Measurements from ENCODE around the gene IRX4.
"Not testable (repeated sequence)": the region's sequence is repeated elsewhere in the genome, so short reads cannot be mapped to it uniquely, and the experiment has no call there.

IRX4 gene

DNA sequence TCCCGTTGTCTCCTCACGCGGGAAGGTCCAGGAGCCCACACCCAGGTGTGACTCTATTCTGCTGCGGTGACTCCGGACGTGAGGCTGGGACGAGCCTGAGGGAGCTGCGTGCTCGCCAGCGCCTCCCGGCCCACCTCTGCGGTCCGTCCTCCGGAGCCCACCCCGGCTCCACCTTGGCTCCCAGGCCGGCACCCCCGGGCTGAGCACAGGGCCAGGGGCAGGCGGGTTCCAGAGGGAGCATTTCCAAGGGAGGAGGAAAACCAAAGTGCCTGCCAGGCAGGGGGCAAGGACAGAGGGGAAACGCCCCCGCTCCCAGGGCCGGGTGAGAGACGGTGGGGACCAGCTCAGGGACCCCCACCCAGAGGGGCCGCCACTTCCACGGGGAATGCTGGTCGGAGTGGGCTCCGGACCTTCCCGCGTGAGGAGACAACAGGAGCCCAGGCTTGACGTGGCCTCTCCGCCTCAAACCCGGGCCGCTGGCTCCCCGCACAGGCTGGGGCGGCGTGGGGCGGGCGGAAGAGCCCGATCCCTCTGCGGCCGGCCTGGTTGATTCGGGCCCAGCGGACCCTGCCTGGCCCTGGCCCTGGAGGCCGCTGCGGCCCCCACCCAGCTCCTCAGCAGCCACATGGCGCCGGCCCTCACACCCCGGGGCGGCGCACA lies 26.0 kb downstream of the IRX4 start:
- no peak for FAIRE-seq

DNA sequence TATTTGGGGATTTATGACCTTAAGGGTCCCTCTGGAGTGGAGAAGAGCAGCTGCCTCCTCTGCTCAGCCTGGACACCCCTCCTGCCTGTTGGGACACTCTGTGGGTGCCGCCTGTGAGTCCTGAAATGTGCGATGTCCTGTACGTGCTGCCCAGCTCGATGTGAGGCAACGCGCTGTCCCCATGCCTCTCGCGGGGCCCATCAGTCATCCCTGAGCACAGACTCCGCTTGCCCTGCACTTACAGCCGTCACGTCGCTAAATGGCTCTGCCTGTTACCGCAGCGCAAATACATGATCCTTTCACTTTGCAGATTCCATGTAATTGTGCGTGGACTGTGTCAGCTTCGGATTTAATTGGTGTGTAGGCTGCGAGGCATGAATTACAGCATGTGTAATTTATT lies 27.1 kb downstream of the IRX4 start:
- FAIRE-seq, result no peak

DNA sequence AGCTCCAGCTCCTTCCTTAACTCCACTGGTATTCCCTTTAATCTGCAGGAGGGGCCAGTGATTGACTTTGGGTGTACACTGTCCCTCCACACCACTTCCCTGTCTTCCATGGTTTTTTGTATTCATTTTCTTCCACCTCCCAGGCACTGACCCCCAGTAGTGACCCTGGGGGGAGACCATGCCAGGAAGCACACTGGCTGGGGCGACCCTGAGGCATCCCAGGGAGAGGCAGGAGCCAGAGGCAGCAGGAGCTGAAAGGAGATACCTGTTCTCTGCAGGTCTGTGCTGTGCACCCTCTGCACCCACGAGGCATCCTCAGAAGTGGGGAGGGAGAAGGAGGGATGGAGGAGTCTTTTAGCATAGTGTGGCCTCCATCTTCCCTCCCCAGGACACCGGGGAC lies 27.6 kb downstream of the IRX4 start:
- FAIRE-seq, result no peak

DNA sequence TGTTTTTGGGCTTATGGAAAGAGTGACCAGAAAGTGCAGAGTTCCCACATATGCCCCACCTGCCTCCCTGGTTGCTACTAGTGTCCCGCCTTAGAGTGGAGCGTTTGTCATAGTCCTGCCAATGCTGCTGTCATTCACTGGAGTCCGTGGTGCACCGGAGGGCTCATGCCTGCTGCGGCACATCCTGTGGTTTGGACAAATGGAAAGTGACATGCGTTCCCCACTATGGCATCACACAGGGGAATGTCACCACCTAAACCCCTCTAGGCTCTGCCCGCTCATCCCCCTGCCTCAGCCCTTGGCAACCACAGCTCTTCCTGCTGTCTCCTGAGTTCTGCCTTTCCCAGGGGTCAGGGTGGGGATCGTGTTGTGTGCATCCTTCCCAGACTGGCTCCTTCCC lies 29.2 kb downstream of the IRX4 start:
- no peak for FAIRE-seq

DNA sequence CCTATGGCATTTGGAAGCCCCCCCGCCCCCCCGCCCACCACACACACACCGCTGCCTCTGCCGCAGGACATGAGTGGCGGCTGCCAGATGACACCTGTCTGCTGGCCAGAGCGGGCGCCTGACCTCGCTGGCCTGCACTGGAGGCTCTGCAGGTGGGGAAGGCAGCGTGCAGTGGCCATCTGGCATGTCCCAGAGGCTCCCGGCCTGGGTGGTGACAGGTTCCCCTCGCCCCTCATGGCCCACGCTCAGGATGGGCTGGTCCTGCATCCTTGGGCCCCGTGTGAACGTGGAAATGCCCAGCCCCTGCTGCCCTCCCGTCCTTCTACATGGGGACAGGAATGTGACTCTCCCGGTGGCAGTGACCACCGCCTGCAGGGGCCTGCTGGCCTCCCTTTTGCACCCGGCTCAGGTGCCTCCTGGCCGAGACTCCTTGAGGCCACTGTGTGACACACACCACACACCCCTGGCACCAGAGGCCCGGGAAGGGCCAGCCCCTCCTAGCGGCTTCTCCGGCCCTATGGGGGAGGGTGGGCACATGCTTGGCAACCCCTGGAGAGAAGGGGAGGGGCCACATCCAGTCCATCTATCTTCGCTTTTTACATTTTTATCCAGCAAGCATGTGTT lies 30.3 kb downstream of the IRX4 start:
- no peak for FAIRE-seq

DNA sequence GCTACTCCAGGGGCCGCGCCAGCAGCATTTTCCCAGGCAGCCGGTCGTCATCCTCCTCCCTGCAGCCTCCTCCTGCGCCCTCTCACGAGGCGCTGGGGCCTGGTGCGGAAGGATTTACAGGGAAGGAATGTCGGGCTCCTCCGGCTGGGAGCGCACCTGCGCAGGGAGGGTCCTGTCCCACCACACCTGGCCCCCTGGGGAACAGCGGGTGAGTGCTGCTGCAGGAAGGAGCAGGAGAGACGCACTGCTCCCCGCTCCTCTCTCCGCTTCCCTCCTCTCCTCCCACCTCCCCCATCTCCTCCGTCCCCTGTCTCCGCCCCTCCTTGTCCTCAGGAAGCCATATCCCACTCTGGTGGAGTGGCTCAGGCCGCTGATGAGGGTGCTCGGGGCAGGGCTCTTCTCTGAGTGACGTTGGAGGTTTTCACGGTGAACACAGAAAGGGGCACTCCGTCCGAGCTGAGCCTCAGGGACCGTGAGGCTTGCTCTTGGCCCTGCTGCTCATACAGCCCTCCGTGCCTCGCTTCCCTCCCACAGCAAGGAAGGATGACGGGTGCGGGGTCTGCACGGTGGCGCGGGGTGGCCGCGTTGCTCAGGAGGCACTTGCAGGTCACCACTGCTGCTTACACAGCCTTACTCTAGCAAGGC lies 31.3 kb downstream of the IRX4 start:
- FAIRE-seq, result no peak

DNA sequence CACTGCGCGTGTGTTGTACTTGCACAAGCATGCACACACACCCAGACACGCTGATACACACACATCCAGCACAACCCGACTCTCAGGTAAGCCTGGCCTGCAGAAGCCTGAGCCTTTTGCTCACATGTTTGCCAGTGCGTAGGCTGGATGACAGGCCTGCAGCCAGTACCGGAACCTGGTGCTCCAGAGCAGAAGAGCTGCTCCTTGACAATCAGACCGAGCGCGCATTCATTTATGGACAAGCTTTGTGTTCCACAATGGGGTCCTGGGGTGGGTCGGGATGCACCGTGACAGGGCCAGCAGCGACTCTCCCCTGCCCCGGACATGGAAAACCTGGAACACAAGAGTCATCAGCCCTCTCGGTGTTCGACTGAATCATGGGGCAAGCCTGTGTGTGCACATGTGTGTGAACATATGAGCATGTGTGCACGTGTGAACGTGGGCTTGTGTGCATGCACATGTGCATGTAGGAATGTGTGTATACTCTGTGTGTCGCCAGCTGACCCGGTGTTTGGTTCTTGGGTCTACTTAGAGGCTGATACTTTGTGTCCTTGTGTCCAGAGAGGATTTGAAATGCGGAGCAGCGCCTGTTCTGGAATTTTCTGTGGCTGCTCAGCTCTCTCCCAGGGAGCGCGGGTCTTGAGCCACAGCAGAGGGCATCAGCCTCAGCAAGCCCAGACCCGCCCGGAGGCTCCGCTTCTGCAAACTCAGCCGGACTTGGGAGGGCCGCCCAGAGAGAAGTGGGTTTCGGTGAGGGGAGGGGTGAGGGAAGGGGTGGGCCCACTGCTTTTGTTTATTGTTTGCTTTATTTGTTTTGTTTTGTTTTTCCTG lies 32.2 kb downstream of the IRX4 start:
- FAIRE-seq, result no peak

DNA sequence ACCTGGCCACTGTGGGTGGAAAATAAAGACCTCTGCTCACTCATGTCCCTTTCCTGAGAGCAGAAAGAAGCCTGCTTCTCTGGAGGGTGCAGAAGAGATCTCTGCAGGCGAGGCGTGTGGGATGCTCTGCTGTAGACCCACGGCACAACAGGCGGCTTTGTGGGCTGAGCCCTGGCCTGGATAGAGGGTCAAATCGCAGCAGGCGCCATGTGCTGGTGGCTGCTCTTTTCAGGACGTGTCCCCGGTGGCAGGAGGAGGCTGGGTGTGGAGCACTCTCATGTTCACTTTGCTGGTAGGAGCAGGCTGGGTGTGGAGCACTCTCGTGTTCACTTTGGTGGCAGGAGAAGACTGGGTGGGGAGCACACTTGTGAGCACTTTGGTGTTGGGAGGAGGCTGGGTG lies 35.1 kb downstream of the IRX4 start:
- no peak for FAIRE-seq

DNA sequence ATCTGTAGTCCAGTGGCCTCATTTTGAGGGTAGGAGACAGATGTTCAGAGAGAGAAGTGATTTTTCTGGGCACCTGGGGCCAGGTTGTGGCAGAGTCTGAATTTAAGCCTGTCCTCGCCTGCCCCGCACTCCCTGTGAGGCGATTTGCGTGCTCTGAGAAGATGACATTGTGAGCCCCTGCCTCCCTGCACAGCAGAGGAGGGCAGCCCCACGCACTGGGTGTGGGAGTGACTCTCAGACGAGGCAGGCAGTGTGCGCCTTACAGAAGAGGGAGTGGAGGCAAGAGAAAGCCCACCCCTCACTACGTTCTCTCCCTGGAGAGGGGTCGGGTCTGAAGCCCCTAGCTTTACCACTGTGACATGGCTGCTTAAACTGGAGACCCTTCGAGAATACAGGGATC lies 35.7 kb downstream of the IRX4 start:
- no peak for FAIRE-seq

DNA sequence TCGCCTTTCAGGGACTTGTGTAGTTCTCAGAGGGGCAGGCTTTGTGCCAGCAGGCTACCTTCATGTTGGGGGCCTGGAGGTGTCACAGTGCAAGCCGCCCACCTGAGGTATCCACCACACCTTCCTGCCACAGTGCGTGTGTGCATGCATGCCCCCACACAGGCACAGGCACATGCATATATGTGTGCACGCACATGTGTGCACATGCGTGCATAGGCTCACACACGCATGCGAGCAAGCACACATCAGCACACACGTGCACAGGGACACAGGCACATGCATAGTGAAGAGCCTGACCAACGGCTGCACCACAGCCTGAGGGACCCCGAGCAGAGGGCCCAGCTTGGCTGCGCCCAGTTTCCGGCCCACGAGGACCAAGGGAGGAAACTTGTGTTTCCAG lies 36.1 kb downstream of the IRX4 start:
- no peak for FAIRE-seq

DNA sequence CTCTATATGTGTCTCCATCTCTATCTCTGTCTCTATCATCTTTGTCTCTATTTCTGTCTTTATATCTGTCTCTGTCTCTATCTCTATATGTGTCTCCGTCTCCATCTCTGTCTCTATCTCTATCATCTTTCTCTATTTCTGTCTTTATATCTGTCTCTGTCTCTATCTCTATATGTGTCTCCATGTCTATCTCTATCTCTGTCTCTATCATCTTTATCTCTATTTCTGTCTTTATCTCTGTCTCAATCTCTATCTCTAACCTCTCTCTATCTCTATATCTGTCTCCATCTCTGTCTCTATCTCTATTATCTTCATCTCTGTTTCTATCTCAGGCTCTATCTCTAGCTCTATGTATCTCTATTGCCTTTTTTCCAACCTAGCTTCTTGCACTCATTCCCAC lies 37.0 kb downstream of the IRX4 start:
- FAIRE-seq, result no peak

DNA sequence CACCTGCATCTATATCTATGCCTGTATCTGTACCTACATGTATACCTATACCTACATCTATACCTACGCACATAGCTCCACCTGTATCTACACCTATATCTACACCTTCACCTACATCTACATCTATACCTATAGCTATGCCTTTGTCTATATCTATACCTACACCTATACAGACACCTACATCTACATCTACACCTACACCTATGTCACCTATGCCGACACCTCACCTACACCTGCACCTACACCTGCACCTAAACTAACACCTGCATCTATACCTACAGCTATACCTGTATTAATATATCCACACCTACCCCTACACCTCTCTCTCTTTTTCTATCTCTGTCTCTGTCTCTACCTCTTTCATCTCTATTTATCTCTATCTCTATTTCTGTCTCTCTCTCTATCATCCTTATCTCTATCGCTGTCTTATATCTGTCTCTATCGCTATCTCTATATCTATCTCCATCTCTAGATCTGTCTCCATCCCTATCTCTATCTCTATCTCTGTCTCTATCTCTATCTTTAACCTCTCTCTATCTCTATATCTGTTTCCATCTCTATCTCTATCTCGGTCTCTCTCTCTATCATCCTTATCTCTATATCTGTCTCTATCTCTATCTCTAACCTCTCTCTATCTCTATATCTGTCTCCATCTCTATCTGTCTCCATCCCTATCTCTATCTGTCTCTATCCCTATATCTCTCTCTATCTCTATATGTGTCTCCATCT lies 37.9 kb downstream of the IRX4 start:
- no peak for FAIRE-seq

DNA sequence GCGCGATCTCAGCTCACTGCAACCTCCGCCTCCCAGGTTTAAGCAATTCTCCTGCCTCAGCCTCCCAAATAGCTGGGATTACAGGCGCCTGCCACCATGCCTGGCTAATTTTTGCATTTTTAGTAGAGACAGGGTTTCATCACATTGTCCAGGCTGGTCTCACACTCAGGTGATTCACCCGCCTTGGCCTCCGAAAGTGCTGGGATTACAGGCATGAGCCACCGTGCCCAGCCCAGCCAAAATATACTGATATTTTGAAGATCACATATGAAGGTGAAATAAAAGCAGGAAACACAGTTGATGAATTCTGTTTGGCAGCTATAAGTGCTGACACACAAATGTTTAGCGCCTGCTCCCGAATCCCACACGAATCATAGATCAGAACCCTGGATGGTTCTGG lies 39.0 kb downstream of the IRX4 start:
- FAIRE-seq, result not testable (repeated sequence)

DNA sequence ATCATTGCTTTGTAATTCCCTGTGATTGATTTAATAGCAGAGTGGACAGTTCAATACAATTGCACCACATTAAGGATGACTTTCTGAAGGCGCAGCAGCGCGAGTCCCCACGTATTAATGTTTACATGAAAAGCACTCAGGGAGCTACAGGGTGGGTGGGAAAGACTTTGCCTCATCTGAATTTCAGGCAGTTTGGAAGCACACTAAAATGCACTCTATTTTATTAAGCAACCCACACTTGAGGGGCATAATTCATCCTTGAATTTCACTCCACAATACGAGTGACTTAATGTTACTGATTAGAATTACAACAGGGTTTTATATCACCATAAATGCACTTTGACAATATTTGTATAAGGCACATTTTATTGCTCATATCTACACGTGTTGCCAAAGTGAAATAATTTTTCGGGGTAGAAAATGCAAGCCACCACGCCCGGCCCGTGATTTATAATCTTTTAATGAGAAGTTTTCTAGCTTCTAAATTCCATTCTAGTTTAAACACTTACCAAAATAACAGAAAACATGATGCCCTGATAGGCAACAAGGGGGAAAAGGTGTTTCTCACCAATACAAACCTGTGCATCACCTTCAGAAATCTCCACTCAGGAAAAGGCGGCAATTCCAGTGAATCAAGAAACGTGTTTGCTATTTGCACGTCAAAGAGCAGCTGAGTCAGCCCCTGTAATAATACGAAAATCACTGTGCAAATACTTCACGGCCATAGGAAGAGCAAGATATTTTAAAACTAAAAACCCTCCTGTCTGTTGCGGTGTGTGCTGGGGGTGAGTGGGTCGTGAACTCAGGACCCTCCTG lies 40.5 kb downstream of the IRX4 start:
- no peak for FAIRE-seq

DNA sequence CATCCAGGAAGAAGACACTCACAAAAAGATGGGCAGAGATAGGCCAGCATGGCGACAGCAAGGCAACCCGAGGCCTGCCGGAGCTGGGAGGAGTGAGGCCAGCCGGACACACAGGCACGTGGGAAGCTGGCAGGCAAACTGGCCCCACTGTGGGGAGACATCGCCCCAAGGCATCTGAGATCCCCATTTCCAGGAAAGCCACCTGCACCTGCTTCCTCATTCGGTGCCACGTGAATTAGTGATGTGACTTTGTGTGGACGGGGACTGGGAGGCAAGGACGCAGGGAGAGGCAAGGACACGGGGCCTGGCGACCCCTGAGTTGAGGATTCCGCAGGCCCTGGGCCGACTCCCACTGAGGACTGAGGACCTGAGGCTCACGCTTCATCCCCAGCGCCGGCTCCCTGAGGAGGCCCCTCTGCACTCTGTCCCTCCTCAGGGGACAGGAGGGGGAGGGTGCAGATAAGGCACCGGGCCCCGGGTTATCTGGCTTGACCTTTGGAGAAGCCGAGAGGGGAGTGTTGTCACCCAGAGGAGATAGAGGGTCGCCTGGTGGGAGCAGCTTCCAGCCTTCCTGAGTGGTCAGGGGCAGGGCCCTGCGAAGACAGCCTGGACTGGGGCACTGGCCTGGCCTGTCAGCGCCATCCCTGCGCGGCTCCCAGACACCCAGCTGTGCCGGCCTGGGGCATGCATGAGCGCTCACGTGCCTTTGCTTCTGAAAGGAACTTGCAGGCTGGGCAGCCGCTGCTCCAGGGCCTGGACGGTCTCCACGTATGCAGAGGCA lies 41.8 kb downstream of the IRX4 start:
- FAIRE-seq, result no peak

DNA sequence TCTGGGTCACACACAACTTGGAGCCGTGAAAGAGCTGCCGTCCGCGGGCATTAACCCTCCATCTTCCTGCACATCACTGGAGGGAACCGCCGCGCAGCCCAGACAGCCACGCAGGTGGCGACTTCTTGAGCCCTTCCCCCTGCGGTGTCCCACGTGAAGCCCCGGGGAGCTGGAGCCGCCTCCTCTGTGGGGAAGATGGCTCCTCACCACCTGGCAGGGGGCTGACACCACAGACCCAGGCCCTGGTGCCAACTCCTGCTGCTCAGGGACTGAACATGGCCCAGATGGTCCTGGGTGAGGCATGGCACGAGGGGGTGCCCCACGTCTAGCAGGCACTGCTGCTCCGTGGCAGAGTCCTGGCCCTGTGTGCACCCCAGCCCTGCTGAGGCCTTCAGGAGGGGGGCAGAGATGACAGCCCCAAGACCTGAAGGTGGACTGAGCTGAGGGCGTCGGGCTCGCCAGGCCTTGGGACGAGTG lies 42.6 kb downstream of the IRX4 start:
- no peak for FAIRE-seq

DNA sequence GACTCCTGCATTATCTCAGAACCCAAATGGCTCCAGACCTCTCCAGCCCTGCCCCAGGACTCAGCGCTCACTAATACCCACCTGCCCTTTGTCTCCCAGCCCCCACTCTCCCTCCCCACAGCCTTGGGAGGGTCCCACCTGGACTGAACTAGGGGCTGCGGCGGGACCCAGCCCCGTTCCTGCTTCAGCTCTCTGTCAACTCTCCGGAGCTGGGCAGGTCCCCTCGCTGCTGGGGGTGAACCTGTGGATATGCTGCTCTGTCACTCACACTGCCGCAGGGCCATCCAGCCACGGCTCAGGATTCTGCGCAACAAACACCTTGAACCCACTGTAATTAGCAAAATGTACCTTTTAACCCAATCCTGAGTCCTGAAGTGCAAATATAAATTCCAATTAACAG lies 44.7 kb downstream of the IRX4 start:
- no peak for FAIRE-seq

DNA sequence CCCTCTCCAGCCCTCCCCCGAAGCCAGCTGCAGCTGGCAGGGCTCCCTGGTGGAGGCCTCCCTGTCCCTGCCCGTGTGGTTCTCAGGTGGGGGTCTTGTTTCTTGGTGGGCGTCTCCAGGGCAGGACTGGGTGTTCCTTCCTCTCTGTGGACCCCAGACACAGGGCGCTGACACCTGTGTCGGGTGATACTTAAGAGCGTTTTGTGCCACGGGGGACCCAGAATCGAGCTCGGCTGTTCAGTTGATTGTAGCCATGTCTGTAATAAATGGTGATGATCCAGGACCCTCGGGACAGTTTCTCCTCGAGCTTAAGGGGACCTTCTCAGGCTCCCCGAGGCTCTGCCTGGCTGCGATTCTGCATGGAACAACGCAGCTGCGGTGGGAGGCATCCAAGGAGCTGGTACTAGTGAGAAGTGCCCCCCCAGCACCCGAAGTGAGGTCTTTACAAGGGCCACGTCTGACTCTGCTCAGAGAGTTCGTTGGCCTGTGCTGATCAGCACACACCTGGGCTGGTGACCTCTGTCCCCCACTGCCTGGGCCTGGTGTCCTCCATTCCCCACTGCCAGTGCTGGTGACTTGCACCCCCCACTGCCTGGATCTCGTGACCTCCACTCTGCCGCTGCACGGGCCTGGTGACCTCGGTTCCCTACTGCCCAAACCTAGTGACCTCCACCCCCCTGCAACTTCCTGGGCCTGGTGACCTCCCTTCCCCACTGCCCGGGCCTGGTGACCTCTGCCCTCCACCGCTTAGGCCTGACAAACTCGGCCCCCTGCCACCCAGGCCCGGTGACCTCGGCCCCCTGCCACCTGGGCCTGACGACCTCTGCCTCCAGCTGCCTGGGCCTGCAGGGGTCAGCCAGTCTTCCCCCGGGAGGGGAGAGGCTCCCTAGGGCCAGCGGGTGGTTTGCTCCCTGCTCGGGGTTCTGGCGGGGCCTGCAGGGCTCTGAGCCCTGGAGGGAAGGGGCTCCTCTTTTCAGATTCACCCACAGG lies 45.5 kb downstream of the IRX4 start:
- no peak for FAIRE-seq

DNA sequence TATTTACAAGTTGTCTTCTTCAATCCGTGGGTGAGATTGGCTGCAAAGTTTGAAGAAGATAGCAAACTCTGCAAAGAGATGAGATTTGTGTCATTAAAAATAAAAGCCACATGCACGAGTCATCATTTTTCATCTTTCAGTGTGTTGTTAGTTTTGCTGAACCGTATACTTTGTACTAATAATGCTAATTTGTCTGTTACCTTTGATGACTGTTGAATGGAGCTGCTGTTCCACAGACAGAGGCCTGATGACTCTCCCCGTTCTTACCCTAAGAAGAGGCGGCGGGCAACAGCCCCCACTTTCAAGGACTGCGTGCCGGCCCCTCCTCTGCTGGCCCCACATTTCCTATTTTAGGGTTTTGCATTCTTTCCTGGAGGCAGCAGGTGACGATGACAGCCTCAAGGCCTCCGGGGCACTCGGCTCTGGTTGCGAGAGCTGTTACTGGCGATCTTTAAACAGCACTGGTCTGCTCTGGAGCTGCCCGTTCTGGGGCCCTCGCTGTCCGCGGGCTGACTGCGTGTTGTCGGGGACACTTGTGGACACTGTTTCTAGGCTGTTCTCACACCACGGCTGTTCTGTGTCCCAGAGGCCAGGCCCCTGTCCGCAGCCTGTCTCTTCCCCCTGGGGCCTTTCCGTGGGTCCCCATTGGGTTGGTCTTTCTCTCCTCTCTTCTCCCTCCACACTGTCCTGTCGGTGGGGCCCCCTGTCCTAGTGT lies 46.4 kb downstream of the IRX4 start:
- FAIRE-seq, result no peak
